PFSK-1 (cell line): ENCODE data around the gene MTPN.

Experiments used
- POLR2AphosphoS5 ChIP-seq: IDR thresholded peaks from 2 replicates; pipeline ENCODE4 v1.6.1; 2012; ENCODE audit warnings: low read depth, mild to moderate bottlenecking, control low read depth, low read length, moderate library complexity
- REST ChIP-seq, 2 experiments: IDR thresholded peaks; 2 replicates each; pipeline versions ENCODE4 v1.6.1 to v1.8.0; 2011 to 2012; ENCODE audit warnings: low read depth in 2 of 2, low read length in 2 of 2, control low read depth in 1 of 2, inconsistent platforms in 1 of 2, mild to moderate bottlenecking in 1 of 2, moderate library complexity in 1 of 2; ENCODE audit not compliant: insufficient read depth in 1 of 2
- SIN3A ChIP-seq: IDR thresholded peaks from 2 replicates; pipeline ENCODE4 v1.6.1; 2012; ENCODE audit warnings: mild to moderate bottlenecking, low read length, moderate library complexity, borderline replicate concordance; ENCODE audit not compliant: insufficient read depth
- TAF1 ChIP-seq: IDR thresholded peaks from 2 replicates; pipeline ENCODE4 v1.6.1; 2012; ENCODE audit warnings: low read length, control low read depth, borderline replicate concordance; ENCODE audit not compliant: insufficient read depth

- TF ChIP-seq REST (IDR thresholded peaks at IDR 0.05; ENCODE audit: insufficient read depth in 1 of 2, low read depth in 2 of 2, low read length in 2 of 2) (no peak), POLR2AphosphoS5 (no peak), SIN3A (no peak), TAF1 (no peak)
Measured at GRCh38 chr7:135950429-135950828, 26.7 kb downstream of the MTPN start.
